ENCODE data around the gene LMNA. TPM values are rescaled to one million over a fixed set of nuclear protein-coding genes. Genes with fewer than 3 reads are reported as not detected.

The LMNA gene
- polyA plus RNA-seq, 4 donors, result 78.9 to 123 (median 90.4) TPM

DNA sequence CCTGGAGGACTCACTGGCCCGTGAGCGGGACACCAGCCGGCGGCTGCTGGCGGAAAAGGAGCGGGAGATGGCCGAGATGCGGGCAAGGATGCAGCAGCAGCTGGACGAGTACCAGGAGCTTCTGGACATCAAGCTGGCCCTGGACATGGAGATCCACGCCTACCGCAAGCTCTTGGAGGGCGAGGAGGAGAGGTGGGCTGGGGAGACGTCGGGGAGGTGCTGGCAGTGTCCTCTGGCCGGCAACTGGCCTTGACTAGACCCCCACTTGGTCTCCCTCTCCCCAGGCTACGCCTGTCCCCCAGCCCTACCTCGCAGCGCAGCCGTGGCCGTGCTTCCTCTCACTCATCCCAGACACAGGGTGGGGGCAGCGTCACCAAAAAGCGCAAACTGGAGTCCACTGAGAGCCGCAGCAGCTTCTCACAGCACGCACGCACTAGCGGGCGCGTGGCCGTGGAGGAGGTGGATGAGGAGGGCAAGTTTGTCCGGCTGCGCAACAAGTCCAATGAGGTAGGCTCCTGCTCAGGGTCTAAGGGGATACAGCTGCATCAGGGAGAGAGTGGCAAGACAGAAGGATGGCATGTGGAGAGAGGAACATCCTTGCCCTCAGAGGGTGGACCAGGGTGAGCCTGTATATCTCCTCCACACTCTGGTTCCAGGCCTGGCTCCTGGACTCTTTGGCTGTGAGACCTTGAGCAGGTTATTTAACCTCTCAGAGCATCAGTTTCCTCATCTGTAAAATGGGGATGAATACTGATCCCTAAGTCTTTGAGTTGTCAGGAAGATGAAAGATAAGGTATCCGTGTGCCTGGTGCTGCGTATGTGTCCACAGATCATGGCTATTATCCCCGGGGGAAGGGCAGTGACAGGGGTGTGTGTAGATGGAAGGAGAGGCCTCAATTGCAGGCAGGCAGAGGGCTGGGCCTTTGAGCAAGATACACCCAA, 21.7 kb downstream of the LMNA start:
- no peak for DNase-seq (ENCODE audit: low read depth in 4 of 4, low spot score in 3 of 4)

DNA sequence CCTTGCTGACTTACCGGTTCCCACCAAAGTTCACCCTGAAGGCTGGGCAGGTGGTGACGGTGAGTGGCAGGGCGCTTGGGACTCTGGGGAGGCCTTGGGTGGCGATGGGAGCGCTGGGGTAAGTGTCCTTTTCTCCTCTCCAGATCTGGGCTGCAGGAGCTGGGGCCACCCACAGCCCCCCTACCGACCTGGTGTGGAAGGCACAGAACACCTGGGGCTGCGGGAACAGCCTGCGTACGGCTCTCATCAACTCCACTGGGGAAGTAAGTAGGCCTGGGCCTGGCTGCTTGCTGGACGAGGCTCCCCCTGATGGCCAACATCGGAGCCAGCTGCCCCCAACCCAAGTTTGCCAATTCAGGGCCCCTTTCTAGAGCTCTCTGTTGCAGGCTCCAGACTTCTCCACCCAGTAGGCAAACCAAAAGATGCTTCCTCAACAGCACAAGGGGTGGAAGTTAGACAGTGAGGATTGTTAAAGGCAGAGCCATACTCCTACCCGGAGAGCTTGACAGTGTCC, 22.5 kb downstream of the LMNA start:
- no peak for DNase-seq (ENCODE audit: low read depth in 4 of 4, low spot score in 3 of 4)

DNA sequence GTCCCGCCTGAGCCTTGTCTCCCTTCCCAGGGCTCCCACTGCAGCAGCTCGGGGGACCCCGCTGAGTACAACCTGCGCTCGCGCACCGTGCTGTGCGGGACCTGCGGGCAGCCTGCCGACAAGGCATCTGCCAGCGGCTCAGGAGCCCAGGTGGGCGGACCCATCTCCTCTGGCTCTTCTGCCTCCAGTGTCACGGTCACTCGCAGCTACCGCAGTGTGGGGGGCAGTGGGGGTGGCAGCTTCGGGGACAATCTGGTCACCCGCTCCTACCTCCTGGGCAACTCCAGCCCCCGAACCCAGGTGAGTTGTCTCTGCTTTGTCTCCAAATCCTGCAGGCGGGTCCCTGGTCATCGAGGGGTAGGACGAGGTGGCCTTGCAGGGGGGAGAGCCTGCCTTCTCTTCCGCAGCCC, 24.0 kb downstream of the LMNA start:
- DNase-seq (ENCODE audit: low read depth in 4 of 4, low spot score in 3 of 4), result no peak

DNA sequence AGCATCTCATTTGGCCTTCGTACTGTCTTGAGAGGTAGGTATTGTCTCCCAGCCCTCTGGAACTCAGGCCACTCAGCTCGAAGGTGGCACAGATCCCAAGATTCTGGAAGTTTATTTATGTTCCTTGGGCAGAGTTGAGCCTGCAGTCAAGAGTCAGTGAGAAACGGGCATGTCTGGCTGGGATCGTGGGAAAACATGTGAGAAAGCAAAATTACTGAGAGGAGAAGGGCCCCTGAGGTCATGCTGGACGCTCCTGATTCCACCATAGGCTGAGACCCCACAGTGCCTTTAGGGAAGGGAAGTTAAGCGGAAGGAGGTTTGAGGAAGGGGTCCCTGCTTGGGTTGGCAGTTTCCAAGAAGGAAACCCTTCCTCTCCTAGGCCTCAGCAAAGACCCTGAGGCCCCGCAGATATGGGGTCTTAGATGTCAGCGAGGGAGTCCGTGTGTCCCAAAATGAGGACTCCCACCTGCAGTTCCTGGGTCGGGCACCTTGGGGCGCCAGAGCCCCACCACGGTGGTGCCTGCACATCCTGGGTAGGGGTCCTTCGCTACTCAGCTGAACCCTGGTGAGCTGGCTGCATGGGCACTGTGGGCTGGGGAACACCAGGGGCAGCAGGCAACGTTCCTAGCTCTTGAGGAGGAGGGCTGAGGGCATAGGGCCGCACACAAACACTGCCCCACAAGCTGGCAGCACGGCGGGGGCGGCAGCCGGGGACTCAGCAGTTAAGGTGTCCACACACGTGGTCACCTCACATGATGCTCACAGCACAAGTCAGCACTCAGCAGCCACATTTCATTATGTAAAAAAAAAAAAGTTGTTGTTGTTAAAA, 26.6 kb downstream of the LMNA start:
- DNase-seq (ENCODE audit: low read depth in 4 of 4, low spot score in 3 of 4), result no peak

DNA sequence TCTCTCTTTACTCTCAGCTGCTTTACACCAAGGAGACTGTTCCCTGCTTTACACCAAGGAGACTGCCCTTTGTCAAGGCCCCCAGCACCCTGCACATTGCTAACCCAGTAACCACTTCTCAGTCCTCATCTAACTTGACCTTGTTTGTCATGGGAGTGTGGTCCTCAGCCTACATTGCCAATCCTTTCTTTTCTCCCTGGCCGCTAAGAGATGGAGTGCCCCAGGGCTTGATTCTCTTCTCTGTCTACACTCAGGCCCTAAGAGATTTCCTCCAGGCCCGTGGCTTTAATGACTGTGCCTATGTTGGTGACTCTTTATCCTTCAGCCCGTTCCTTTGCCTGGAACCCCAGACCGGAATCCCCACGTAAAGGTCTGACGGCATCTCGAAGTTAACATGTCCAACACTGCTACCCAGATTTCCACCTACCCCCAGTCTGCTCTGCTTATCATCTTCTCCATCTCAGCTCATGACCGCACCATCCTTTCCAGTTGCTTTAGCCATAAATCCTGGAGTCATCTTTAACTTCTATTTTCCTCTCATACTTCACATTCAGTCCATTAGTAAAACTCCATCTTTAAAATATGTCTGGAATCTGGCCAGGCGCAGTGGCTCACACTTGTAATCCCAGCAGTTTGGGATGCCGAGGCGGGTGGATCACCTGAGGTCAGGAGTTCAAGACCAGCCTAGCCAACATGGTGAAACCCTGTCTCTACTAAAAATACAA, 29.4 kb downstream of the LMNA start:
- no peak for DNase-seq (ENCODE audit: low read depth in 4 of 4, low spot score in 3 of 4)

DNA sequence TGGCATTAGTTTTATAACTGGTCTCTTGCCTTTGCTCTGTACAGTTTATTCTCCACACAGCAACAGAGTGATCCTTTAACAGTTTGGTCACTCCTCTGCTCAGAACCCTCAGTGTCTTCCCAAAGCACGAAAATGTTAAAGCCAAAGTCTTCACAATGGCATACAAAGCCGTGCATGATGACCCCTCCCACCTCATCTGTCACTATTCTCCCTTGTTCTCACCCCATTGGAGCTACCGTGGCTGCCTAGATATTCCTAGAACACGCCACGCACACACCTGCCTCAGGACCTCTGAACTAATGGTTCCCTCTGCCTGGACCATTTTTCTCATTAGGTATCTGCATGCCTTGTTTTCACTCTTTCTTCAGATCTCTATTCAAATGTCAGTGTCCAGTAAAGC, 30.2 kb downstream of the LMNA start:
- DNase-seq (ENCODE audit: low read depth in 4 of 4, low spot score in 3 of 4), result no peak

DNA sequence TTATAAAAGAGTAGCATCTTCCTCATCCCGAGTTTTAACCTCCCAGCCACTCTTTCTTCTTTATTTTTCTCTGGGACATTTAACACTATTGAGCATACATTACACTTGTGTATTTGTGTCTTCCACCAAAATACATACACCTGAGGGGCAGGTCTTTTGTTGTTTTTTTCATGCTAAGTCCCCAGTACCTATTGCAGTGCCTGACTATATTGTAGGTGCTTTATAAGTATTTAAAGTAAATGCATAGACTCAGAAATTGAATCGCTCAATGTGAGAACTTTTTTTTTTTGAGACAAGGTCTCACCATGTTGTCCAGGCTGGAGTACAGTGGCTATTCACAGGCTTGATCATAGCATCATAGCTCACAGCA, 31.1 kb downstream of the LMNA start:
- no peak for DNase-seq (ENCODE audit: low read depth in 4 of 4, low spot score in 3 of 4)

DNA sequence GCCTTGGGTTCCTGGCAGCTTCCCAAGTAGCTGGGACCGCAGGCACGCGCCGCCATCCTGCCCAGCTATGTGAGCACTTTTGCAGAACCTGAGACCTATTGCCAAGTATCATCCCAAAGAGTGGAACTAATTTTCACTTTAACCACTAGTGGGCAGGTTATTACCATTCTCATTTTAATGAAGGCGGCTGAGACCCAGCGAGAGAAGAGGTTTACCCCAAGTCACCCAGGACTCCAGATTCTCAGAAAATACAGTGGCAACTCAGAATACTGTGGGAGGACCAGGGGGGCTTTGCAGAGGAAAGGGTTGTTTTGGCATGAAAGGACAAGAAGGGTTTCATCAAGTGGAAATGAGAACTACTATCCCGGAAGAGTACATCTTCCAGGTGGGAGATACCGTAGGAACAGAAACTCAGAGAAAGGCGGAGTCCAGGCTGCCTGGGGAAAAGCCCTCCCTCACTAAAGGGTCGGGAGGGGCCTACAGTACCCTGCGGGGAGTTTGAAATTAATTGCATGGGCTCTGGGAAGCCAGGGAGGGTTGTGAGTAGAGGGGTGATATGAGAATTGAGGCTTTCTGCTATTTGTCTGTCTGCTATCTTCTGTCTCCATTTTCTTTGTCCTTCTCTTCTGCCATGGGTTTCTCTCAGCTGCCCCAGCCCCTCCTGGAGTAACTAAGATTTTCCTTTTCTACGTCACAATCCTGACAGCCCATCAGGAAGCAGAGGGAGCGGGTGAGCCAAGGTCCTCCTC, 31.7 kb downstream of the LMNA start:
- DNase-seq (ENCODE audit: low read depth in 4 of 4, low spot score in 3 of 4), result no peak

DNA sequence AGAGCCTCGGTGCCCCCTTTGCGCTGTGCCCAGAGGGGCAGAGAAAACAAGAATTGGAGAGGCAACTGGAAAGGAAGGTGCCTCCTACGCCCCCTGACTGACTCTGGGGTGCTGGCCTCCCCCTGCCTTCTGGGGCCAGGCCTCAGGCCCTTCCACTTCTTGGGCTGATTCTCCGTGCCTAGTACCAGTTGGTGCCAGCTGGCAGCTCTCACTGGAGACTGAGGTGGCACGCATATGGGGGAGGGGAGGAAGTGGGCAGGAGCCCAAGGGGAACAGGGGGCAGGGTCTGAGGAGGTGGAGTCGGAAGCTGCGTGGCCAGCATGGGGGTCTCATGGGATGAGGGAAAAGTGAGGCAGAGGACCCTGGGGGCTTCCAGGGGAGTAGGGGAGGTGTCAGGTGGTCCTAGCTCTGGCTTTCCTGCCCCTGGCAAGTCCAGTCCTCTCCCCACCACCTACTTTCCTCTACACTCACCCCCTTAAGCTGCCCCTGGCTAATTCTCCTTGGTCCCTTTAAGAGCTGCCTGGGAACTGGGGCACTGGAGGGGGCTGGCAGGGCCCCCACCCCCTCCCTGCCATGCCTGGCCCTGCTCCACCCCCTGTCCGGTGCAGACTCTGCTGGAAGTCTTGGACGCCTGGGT, 32.4 kb downstream of the LMNA start:
- DNase-seq (ENCODE audit: low read depth in 4 of 4, low spot score in 3 of 4), result no peak

DNA sequence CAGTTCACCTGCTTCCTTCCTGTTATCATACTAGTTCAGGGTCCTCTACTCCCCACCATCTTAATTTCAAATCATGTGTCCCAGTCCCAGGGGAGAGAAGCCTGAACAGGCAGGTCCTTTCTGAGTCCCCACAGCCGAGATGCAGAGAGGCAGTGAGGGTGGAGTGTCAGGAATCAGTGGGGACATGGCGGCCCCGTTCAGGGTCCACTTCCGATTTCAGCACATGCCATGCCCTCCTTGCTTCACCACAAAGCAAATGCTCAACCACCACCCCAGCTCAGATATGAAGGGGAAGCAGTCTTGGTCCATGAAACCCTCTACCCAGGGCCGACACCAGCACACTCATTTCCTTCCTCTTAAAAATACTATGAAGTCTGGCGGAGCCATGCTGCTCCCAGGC, 33.7 kb downstream of the LMNA start:
- DNase-seq (ENCODE audit: low read depth in 4 of 4, low spot score in 3 of 4), result no peak

DNA sequence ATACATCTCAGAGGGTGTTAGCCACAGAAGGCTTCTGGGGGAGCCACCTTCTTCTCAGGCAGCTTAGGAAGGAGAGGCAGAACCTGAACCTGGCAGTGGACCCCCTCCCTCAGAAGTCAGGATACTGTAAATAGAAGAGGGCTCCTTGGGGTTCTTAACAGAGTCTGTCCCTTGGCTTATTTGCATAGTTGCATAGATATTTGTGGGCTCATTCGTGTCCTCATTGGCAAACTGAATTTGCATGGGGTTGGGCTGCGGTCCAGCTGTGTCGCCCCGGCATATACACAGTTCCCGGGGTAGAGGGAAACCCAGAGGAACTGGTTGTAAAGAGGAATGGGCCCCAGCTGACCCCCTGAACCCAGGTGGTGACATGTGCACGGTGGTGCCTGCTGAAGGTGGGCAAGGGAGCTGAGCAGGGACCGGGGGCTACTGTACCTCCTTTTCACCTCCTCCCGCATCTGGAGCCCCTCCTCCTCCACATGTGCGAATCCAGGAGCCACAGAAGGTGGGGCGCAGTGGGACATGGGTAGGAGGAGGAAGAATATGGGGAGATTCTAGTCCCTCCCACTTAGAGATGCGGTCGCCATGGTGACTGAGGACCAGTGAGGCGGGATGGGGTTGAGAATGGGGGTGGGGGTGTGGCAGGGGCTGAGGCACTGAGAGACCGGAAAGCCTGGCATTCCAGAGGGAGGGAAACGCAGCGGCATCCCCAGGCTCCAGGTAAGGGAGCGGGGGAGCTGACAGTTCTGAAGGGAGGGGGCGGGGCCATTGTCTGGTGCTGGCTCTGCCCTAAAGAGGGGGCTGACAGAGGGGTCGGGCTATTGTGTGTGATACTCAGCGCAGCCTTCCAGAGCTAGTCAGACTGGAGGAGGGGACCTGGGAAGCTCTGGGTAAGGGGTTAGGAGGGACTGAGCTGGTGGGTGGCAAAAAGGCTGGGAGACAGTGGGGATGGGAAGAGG, 35.1 kb downstream of the LMNA start:
- no peak for DNase-seq (ENCODE audit: low read depth in 4 of 4, low spot score in 3 of 4)

DNA sequence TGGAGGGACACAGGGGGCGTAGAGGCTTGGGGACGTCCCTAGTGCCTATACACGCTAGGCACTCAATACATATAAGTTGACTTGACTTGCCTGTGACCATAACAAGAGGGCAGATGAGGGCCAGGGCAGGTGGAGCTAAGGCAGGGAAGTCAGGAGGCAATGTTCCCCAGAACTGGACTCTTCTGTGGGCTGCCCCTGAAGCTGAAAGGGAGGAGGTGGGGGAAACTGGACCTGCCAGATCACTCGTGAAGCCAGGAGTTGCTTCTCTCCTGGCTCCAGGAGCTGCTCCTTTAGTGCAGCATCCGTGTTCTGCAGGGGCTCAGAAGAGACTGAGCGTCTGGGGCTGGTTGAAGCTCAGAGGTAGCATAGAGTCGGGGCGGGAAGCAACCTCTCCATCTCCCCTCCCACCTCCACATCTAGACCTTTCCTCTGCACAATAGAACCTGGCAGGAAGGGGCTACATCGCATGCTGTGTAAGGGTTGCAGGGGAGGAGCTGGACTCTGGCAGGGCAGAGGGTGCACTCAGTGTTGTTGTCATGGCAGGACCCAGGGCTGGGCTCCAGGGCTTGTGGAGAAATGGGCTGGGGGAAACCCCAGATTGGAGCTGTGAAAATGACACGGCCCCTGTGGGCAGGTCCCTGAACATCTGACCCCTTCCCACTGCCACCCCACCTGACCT, 36.0 kb downstream of the LMNA start:
- no peak for DNase-seq (ENCODE audit: low read depth in 4 of 4, low spot score in 3 of 4)

DNA sequence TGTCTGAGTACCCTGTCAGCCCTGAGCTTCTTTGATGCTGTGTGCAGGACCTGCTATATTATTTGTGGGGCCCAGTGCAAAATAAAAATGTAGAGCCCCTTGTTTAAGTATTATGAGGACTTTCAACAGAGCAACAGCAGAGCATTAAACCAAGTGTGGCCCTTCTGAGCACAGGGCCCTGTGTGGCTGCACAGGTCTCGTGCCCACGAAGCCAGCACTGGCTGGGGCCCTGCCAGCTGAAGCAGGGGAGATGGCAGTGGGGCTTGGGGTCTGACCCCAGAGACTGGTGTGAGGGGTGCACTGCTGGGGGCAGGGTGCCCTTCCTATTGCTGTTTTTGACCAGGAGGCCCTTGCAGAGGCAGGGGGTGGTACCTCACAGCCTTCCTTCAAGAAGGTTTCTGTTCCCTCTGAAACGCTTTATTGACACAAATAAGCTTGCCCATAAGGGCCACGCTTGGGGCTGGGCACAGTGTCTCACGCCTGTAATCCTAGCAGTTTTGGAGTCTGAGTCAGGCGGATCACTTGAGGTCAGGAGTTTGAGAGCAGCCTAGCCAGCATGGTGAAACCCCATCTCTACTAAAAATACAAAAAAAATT, 36.7 kb downstream of the LMNA start:
- DNase-seq (ENCODE audit: low read depth in 4 of 4, low spot score in 3 of 4), result no peak

DNA sequence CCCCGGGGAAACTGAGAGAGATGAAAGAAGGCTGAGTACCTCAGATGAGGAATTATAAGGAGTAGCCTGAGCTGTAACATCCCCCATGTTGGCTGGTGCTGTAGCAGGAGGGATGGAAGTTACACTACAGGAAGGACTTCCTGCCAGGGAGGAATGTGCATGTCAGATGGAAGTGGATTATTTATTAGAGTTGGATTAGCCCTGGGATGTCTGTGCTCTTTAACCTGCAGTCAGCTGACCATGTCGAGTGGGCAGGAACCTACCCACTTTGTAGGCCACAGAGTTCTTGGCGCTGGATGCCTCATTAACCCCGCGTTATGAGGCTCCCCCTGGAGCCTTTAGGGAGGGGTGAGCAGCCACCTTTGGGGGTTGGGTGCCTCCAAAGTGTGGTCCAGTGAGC, 38.1 kb downstream of the LMNA start:
- no peak for DNase-seq (ENCODE audit: low read depth in 4 of 4, low spot score in 3 of 4)

DNA sequence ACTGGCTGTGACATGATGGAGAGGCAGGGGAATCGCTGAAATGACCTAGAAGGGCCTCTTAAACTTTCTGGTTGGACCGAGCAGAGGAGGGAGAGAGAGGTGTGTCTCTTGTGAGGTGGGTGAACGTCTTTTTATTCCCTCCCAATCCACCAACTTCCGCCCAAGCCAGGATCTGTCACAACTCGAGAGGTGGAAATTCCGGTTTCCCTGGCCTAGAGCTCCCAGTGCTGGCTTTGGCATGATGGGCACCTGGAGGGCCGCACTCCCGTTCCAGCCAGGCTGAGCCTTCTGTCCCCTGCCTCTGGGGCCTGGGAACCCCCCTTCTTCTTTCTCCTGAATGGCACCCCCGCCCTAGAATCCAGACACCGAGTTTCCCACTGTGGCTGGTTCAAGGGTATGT, 38.9 kb downstream of the LMNA start, which contains the start of gene SEMA4A:
TSS of gene SEMA4A (plus strand) at position 224 of the 400 bp plus-strand sequence. CDS start 994 bp downstream, outside the sequence.
- no peak for DNase-seq (ENCODE audit: low read depth in 4 of 4, low spot score in 3 of 4)

DNA sequence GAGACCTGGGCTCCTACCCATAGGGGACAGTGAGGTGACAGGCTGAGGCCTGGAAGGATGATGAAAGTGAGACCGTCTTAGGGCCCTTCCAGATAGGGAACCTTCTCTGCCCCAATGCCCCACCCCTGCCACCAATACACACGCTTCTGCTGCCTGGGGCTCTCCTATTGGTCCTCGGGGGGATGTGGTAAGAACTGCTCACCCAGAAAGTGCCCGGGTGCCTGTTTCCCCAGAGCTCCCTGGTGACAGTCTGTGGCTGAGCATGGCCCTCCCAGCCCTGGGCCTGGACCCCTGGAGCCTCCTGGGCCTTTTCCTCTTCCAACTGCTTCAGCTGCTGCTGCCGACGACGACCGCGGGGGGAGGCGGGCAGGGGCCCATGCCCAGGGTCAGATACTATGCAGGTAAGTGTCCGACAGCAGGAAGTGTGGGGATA, 39.8 kb downstream of the LMNA start:
- no peak for DNase-seq (ENCODE audit: low read depth in 4 of 4, low spot score in 3 of 4)

DNA sequence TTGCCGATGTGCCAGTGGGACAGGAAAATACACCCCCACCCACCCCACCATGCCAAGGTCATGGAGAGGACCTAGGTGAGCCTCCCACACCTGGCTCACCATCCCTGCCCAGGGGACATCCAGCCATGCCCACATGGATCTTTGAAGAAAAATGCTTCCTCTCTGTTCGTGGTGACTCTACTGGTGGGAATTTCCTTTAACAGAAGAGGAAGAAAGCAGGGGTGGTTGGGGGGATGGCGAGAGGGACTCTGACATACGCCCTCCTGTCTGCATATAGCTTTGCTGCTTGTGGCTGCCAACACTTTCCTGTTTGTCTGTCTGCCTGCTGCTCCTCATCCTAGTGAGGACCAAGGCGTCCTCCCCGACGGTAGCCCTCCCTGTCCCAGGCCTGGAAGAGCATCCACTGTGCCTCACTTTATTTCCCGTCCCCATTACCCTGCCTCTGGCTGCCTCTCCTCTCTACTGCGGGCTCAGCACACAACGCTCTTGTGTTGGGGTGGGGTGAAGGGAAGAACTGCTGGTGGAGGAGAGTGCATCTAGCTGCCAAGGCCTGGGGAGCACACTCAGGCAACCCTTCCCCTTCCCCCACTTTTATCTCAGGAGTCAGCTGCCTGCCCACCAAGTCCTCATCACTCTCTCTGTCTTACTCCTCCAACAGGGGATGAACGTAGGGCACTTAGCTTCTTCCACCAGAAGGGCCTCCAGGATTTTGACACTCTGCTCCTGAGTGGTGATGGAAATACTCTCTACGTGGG, 41.4 kb downstream of the LMNA start:
- DNase-seq (ENCODE audit: low read depth in 4 of 4, low spot score in 3 of 4), result no peak
